GM12892 (cell line): ENCODE data around the gene NAALADL2.
"Not testable (repeated sequence)": the region's sequence is repeated elsewhere in the genome, so short reads cannot be mapped to it uniquely, and the experiment has no call there.

ENCODE experiments used
- POLR2A ChIP-seq: IDR thresholded peaks from 2 replicates; pipeline ENCODE4 v1.6.1; 2011; ENCODE audit warnings: low read depth, low read length, control low read depth
- POLR2AphosphoS5 ChIP-seq: IDR thresholded peaks from 2 replicates; pipeline ENCODE4 v1.6.1; 2011; ENCODE audit warnings: low read depth, low read length, control low read depth

GRCh38 chr3:175528693-175529092 is 669.6 kb downstream of the NAALADL2 start:
- not testable (repeated sequence) for TF ChIP-seq POLR2AphosphoS5, POLR2A
